Endothelial cell of hepatic sinusoid (primary cell): ENCODE results near the gene SHC1.

ENCODE experiments used
- in situ Hi-C: cut with HindIII; loops from 2 replicates; pipeline ENCODE4 v1.10.0; 2017; ENCODE audit warnings: low sequenced_read_pairs

SHC1 gene, protein sequence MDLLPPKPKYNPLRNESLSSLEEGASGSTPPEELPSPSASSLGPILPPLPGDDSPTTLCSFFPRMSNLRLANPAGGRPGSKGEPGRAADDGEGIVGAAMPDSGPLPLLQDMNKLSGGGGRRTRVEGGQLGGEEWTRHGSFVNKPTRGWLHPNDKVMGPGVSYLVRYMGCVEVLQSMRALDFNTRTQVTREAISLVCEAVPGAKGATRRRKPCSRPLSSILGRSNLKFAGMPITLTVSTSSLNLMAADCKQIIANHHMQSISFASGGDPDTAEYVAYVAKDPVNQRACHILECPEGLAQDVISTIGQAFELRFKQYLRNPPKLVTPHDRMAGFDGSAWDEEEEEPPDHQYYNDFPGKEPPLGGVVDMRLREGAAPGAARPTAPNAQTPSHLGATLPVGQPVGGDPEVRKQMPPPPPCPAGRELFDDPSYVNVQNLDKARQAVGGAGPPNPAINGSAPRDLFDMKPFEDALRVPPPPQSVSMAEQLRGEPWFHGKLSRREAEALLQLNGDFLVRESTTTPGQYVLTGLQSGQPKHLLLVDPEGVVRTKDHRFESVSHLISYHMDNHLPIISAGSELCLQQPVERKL

DNA sequence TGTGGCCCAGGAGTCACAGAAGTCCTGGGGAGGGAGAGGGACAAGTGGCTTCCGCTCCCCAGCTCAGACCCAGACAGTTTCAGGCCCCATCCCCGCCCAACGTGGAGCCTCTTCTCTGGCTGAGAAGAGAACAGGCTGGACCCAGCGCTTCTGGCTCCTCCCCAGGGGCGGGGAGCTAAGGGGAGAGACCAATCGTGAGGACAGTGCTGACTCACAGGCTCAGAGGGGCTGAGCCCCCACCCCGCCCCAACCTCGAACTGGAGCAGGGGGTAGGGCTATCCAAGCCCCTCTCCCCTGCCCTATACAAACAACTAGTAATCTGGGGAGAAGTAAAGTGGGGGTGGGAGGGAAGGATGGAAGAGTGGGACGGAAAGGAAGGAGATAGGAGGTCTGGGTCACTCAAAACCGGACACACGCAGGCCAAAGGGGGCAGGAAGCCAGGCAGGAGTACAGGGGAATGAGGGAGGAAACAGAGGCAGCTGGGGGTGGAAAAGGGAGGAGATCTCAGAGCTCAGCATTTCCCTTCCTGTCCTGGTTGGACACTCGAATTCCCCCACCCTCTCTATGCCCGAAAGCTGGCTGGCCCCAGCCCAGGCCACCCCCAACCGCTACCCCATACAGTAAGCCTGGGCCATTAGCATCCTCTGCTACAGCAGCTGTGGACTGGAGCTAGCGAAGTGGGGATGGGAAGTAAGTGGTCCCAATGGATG lies at the start of gene SHC1:
TSS of gene SHC1 (minus strand) at position 117 of the 710 bp plus-strand sequence. CDS start 221 bp downstream, outside the sequence.
- in situ Hi-C loops = no loop called here

DNA sequence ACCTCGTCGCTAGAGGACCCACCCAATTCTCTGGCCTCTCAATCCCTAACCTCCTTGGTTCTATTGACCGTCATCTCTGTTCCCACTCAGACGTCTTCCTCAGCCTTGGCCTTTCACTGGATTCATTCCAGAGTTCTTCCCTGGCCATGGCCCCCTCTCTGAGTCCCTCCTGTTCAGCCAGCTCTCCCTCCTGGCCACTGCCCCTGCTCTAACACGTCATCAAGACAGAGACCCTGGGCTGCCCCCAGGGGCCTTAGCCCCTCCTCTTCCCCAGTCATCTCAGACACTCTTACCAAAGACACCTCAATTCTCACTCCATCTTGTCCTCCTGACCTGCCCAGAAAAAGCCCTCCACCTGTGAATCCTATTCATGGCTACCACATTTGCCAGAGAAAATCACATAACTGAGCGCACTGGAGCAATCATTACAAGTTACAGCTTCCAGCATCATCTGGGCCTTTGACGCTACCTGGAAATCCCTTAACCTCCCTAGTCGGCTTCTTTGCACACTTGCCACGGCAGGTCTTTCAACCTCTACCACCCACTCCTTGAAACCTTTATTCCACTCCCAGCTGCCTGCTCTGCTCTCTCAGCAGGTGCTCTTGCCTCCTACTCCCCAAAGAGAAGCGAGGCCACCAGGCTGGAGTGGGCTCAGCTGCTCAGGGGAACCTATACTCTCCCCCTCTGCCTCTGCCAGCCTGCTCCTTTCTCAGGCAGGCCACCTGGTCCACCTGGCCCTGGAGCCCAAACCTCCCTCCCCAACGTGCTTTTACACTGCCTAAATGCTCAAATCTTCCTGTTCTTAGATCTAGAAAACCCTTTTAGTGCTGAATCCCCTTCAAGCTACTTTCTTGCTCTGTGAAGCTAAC lies 49.1 kb upstream of the SHC1 start:
- in situ Hi-C loops = loop anchor here (5.0 to 10.0 kb wide), 3 partner anchors 43 to 145 kb away; partner anchors contain the start of genes EFNA4 and KCNN3

DNA sequence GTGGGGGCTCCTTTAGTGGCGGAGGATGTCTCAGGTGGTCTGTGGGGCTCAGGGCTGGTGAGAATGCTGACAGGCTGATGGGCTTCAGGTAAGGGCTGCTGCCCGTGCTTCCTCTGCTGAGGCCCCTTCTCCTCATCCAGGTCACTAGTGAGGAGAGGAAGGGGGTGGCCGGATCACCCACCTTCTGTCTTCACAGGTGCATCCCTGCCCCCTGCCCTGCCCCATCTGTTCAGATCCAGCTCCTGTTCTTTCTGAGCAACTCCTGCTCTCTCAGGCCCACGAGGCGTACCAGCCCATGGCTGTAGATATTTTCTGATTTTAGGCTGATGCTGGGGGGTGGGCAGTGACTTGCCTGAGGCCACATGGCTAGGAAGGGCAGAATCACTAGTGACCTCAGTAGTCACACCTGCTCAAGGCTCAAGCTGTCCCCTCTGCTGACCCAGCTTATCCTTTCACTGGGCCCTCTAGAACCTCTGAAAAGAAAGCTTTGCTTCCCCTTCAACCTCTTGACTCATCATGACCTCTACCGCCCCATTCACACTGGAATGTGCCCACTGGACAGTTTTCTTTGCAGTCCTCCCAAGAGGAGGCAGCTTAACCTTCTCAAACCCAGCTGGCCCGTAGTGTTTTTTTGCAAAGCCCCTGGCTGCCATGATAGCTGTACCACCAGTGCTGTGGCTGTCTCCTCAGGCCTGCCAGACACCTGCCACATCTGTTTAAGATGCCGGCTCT lies 48.2 kb upstream of the SHC1 start:
- in situ Hi-C loops = loop anchor here (10.0 kb wide), 2 partner anchors 104 to 144 kb away; partner anchors contain the start of gene KCNN3

DNA sequence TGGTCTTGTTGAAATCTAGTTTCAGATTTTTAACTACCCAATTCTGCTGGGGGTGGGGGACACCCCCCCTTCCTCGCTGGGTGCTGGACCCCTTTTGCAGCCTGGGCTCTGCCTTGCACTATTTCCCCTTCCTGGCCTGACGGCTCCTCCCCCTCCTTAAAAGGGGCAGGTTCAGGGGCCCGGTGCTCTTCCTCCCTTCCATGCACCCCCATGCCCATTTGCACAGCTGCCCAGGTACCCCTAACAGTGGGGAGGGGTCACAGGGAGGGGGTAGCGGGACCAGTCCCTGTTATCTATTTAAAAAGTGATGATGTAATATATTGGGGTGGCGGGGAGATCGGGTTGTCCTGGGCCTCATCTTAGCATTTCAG lies 47.4 kb upstream of the SHC1 start:
- in situ Hi-C loops = loop anchor here (10.0 kb wide), 2 partner anchors 103 to 143 kb away; partner anchors contain the start of gene KCNN3

DNA sequence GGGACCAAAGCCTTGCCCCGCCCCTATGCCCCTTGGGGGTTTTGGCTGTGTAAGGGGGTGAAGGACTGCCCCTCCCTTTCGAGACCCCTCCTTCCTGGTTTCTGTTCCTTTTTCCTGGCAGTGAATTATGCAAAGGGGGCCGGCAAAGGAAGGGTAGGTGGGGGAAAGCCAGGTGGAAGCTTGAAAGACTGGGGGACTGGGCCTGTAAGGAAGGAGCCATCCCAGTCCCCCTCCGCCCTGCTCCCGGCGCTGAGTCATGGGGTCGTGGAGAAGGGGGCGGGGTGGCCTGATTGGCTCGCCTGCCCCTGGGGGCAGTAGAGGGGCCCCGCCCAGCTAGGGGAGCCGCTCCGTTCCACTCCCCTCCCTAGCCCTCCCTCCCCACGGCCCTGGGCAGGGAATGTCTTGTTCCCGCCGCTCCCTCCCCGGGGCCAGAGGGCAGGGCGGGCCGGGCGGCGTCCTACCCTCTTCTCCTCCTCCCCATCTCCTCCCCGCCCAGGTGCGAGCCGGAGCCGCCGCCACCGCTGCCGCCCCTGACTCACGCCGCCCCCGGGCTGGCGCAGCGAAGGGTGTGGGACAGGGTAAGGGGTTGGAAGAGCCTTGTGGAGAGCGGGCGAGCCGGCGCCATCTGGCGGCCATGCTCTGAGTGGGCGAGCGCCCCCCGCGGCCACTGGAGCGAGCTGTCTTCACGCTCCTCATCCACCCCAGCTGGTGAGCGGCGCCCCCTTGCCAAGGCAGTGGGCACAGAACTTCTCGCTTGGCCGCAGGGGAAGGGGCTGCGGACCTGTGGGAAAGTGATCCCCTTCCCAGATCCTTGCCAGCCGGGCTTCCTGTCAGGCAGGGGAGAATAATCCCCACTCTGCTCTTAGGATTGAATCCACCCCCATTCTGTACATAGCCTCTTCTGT lies 46.7 kb upstream of the SHC1 start:
- in situ Hi-C loops = loop anchor here (10.0 kb wide), 2 partner anchors 102 to 142 kb away; partner anchors contain the start of gene KCNN3

DNA sequence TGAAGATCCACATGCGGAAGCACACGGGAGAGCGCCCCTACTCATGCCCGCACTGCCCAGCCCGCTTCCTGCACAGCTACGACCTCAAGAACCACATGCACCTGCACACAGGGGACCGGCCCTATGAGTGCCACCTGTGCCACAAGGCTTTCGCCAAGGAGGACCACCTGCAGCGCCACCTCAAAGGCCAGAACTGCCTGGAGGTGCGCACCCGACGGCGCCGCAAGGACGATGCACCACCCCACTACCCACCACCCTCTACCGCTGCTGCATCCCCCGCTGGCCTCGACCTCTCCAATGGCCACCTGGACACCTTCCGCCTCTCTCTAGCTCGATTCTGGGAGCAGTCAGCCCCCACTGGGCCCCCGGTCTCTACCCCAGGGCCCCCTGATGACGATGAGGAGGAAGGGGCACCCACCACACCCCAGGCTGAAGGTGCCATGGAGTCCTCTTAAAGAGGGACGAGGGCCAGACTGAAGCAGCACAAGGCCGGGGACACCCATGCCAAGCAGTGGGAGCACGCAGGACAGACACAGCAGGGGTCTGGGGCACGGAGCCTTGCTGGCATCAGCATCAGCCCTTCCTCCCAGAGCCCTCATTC lies 45.8 kb upstream of the SHC1 start:
- in situ Hi-C loops = loop anchor here (10.0 kb wide), 2 partner anchors 102 to 142 kb away; partner anchors contain the start of gene KCNN3

DNA sequence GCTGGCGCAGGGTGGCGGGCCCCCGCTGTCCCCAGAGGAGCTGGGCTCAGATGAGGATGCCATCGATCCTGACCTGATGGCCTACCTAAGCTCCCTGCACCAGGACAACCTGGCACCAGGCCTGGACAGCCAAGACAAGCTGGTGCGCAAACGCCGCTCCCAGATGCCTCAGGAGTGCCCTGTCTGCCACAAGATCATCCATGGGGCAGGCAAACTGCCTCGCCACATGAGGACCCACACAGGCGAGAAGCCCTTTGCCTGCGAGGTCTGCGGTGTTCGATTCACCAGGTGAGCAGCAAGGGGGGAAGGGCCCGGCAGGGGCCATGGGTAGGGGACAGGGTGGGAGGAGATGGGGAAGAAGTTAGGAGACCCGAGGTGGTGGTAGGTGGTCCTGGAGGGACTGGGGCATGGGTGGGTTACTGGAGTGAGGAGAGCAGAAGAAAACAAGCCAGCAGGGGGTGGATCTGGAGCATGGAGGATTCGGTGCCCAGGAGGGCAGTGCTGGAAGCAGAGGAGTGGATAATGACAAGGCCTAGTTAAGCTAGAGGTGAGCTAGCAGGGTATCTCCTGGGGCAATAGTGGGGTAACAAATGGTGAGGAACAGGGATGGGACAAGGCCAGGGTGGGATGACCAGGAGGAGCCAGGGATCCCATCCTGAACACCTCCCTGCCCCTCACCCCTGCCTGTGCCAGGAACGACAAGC lies 45.1 kb upstream of the SHC1 start:
- in situ Hi-C loops = loop anchor here (10.0 kb wide), 2 partner anchors 101 to 141 kb away; partner anchors contain the start of gene KCNN3

DNA sequence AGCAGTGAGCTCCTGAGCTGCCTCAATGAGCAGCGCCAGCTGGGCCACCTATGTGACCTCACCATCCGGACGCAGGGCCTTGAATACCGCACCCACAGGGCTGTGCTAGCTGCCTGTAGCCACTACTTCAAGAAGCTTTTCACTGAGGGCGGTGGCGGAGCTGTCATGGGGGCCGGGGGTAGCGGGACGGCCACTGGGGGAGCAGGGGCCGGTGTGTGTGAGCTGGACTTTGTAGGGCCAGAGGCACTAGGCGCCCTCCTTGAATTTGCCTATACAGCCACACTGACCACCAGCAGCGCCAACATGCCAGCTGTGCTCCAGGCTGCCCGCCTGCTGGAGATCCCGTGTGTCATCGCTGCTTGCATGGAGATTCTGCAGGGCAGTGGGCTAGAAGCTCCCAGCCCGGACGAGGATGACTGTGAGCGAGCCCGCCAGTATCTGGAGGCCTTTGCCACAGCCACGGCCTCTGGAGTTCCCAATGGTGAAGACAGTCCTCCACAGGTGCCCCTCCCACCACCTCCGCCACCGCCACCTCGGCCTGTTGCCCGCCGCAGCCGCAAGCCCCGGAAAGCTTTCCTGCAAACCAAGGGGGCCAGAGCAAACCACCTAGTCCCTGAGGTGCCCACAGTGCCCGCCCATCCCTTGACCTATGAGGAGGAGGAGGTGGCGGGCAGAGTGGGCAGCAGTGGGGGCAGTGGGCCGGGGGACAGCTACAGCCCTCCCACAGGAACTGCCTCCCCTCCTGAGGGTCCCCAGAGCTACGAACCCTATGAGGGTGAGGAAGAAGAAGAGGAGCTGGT lies 44.4 kb upstream of the SHC1 start:
- in situ Hi-C loops = loop anchor here (5.0 to 10.0 kb wide), 3 partner anchors 58 to 140 kb away; partner anchors contain the start of genes KCNN3 and PBXIP1

DNA sequence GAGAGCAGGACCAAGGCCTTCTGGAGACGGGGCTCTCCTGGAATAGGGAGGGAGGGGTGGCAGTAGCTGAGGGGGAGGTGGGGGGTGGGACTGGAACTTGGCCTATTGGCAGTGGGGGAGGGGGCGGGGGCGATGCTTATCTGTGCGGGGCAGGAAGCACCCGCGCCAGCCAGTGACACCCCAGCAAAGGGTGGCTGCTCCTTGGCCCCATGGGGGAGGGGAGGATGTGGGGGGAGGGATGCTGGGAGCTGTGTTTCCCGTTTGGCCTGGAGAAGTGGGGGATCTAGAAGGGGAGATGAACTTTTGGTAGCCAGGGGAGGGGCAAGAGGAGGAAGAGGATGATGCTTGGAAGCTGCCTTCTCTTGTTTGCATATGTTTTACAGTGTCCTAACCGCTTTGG lies 43.1 kb upstream of the SHC1 start:
- in situ Hi-C loops = loop anchor here (5.0 to 10.0 kb wide), 3 partner anchors 56 to 139 kb away; partner anchors contain the start of genes KCNN3 and PBXIP1

DNA sequence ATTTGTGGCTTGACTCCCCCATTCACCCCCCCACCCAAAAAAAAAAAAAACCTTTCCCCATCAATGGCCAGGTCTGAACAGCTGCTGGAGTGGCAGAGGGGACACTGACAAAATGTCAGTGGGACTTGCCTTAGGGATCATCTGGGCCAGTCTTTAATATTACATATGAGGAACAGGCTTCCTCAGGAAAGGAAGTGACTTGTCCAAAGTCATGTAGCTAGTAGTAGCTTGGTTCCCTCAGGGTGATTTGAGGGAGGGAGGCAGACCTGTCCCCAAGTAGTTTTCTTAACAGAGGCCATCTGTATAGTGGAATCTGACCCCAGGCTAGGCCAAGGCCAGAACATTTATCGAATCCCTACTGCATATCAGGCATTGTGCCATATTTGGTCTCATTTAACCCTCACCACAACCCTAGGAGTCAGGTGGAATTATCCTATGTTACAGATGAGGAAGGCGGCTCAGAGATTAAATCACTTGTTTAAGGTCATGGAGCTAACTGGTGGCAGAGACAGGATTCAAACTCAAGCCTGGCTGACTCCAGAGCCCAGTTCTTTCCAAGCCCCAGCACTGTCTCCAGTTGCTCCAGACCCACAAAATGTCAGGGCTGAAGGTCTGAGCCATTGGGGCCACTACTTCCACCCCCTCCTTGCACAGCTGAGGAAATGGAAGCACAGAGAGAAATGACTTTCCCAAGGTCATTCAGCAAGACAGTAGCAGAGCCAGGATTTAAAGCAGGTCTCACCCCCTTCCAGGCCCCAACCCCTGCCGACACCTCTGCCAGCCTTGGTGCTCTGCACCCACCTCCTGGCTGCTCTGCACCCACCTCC lies 42.4 kb upstream of the SHC1 start:
- in situ Hi-C loops = loop anchor here (5.0 to 10.0 kb wide), 3 partner anchors 56 to 138 kb away; partner anchors contain the start of genes KCNN3 and PBXIP1

DNA sequence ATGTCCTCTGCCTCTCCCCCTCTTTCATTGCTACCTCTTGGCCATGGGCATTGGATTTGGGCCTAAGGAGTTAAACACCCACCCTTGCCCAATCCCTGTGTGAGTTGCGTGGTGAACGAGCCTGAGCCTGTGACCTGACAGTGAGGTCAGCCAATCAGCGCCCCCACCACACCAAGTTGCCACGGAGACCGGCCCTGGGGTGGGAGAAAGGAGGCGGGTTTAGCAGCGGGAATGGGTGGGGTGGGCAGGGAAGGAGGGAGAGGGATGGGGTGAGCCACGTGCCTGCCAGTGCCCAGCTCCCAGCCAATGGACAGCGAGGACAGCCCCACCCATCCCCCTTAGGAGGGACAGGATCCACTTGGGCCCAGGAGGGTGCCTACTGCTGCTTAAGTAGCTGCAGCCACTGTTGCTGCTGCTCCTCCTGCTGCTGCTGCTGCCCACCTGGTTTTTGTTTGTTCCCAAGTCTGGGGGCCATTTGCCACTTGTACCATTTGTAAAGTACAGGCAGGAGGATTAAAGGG lies 41.5 kb upstream of the SHC1 start:
- in situ Hi-C loops = loop anchor here (5.0 to 10.0 kb wide), 3 partner anchors 55 to 137 kb away; partner anchors contain the start of genes KCNN3 and PBXIP1

DNA sequence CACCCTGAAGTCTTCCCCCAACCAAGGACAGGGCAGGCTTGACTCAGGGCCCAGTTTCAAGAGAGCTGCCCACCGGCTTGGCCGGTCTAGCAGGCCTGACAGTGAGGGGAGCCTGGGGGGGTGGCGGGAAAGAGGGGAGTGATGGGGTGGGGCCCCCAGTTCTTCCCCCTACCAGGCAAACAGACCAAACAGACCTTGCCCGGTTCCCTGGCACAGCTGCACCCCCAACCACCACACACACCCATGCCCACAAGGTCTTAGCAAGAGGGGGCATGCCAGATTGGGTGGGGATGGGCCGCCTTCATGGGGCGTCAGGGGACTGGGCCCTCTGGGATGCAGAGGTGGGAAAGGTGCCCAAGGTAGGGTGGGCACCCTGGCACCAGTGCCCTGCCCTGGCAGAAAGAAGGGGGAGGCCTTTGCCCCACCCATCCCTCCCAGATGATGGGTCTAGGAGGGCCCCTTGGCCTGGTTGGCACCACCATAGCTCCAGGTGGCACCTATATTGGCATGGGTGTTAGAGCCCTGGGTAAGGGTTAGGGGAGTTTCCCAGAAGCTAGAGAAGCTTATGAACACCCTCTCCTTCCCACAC lies 41.0 kb upstream of the SHC1 start:
- in situ Hi-C loops = loop anchor here (5.0 to 10.0 kb wide), 3 partner anchors 54 to 137 kb away; partner anchors contain the start of genes KCNN3 and PBXIP1

DNA sequence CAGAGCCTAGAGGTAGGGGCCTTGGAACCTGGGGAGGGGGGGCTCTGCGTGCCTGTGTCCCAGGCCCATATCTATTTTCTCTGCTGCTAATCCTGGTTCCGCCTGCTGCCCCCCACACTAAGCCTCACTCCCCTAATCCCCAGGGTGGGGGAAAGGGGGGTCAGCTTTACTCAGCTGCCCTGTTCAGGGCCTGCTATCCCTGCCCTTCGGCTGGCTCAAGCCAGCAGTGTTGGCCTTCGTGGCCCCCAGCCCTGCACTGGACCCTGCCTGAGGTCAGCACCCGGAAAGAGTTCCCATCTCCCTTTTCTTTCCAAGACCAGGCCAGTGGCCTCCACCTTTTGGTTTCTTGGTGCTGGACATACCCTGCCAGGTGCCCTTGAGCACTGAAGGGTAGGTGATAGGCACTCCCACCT lies 40.5 kb upstream of the SHC1 start:
- in situ Hi-C loops = loop anchor here (5.0 to 10.0 kb wide), 3 partner anchors 54 to 136 kb away; partner anchors contain the start of genes KCNN3 and PBXIP1

DNA sequence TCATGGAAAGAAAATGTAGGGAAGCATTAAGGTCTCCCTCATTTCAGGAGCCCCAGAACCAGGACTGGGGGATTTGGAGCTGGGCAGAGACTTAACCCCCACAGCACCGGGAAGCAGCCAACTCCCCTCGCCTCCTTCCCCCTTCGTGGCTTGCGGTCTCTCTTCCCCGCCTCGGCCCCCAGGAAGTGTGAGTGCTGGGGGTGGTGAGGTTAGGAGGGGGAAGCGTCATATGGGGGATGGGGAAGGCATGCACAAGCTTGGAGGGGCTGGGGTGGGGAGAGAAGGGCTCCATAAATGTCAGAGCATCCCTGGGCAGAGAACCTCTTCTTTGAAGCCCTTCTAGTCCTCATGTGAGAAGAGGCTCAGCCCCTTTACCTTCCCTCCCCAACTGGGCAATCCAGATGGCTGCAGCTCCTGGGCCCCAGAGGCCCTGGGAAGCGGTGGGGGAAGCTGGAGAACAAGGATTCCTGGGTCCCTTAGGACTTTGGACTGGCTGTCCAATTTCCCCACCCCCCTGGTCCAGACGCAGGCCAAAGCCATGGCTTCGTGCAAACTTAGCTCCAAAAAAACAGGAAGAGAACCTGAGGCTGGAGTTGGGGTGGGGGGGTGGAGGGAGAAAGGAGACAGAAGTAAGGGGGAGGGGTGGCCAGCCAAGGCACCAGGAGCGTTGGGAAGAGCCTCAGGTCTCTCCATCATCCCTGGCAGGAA lies 39.8 kb upstream of the SHC1 start:
- in situ Hi-C loops = loop anchor here (5.0 to 10.0 kb wide), 3 partner anchors 53 to 136 kb away; partner anchors contain the start of genes KCNN3 and PBXIP1
